A549 (cell line): Measurements from ENCODE around the gene ZNF91. TPM values are rescaled to one million over a fixed set of nuclear protein-coding genes. Genes with fewer than 3 reads are reported as not detected.

Experiments
- ATAC-seq, 2 experiments: fragments of 200-7000 bp in 1 of 2; fragments of >200 bp in 1 of 2; cut with Nextera tagmentation in 1 of 2; cut with Tn5 transposase in 1 of 2; 3 replicates each; pipeline versions ENCODE4 v1.8.0 to v1.9.1; 2018 to 2020; ENCODE audit warnings: mild to moderate bottlenecking in 1 of 2, moderate library complexity in 1 of 2
- CTCF ChIA-PET: fragments of 300-600 bp; sonication (Branson Sonifier 250); formaldehyde crosslinking; extraction: SDS; loops from one replicate; lab custom pipeline; 2021; ENCODE audit warnings: antibody characterized with exemption, inconsistent platforms; lab: Yijun Ruan, JAX
- POLR2A ChIA-PET: fragments of 350-600 bp; formaldehyde crosslinking; extraction: SDS; loops from one replicate; lab custom pipeline; 2021; ENCODE audit warnings: antibody characterized with exemption, inconsistent platforms; lab: Yijun Ruan, JAX
- DNase-seq, 2 experiments: peaks; one replicate each; pipeline versions ENCODE4 v3.0.0 to v3.0.0-alpha.2; 2011 to 2016; ENCODE audit warnings: low read depth in 1 of 2, low spot score in 1 of 2
- FAIRE-seq: peaks from 2 replicates; lab custom pipeline; 2011; peaks lifted over from hg19 to GRCh38; lab: Jason Lieb, UNC
- H3K27ac ChIP-seq, 2 experiments: fragments of >200 bp; sonication (Bioruptor Twin); formaldehyde crosslinking; 3 replicates each; pipeline ENCODE4 v1.5.1; 2016 to 2017
- H3K4me1 ChIP-seq: fragments of >200 bp; sonication (Bioruptor Twin); formaldehyde crosslinking; 3 replicates; pipeline ENCODE4 v1.6.1; 2016
- H3K4me2 ChIP-seq: fragments of >200 bp; sonication (Bioruptor Twin); formaldehyde crosslinking; 3 replicates; pipeline ENCODE4 v1.6.1; 2016
- H3K4me3 ChIP-seq: fragments of >200 bp; sonication (Bioruptor Twin); formaldehyde crosslinking; 3 replicates; pipeline ENCODE4 v1.5.1; 2016
- H3K9me3 ChIP-seq: fragments of >200 bp; sonication (Bioruptor Twin); formaldehyde crosslinking; 3 replicates; pipeline ENCODE4 v1.6.1; 2016
- CEBPB ChIP-seq, 2 experiments: fragments of >200 bp in 1 of 2; sonication (Bioruptor Twin) in 1 of 2; formaldehyde crosslinking in 1 of 2; IDR thresholded peaks; 2 replicates each; pipeline ENCODE4 v1.6.1; 2012 to 2016
- CHD2 ChIP-seq: fragments of 150-350 bp; IDR thresholded peaks from 2 replicates; pipeline ENCODE4 v1.6.1; 2014; ENCODE audit warnings: low read length; ENCODE audit not compliant: partially characterized antibody
- EHF ChIP-seq: fragments of 250-450 bp; sonication (Bioruptor Pico); IDR thresholded peaks from 2 replicates; pipeline ENCODE4 v1.5.0; 2020; ENCODE audit warnings: mild to moderate bottlenecking
- EHMT2 ChIP-seq: fragments of 200-600 bp; sonication (generic); IDR thresholded peaks from 2 replicates; pipeline ENCODE4 v1.6.1; 2016; ENCODE audit warnings: antibody characterized with exemption, low read depth, mild to moderate bottlenecking, moderate library complexity
- ESRRA ChIP-seq: fragments of 150-350 bp; IDR thresholded peaks from 2 replicates; pipeline ENCODE4 v1.6.1; 2014; ENCODE audit warnings: mild to moderate bottlenecking, low read length, borderline replicate concordance
- FOSL2 ChIP-seq, 2 experiments: fragments of 450-650 bp in 1 of 2; fragments of >200 bp in 1 of 2; sonication (Bioruptor Twin) in 1 of 2; formaldehyde crosslinking; IDR thresholded peaks; 2 replicates each; pipeline versions ENCODE4 v1.5.0 to v1.6.1; 2016 to 2020; ENCODE audit warnings: mild to moderate bottlenecking in 1 of 2, moderate library complexity in 1 of 2
- FOXS1 ChIP-seq: fragments of 250-450 bp; sonication (Bioruptor Pico); IDR thresholded peaks from 2 replicates; pipeline ENCODE4 v1.5.0; 2020; ENCODE audit warnings: mild to moderate bottlenecking, moderate library complexity
- GATA3 ChIP-seq: IDR thresholded peaks from 2 replicates; pipeline ENCODE4 v1.6.1; 2012; ENCODE audit warnings: borderline replicate concordance
- HOXA7 ChIP-seq: fragments of 250-450 bp; sonication (Bioruptor Pico); IDR thresholded peaks from 2 replicates; pipeline ENCODE4 v1.5.0; 2020; ENCODE audit warnings: mild to moderate bottlenecking, moderate library complexity
- MAFK ChIP-seq: fragments of 450-650 bp; IDR thresholded peaks from 2 replicates; pipeline ENCODE4 v1.6.1; 2014; ENCODE audit not compliant: partially characterized antibody
- MAX ChIP-seq: IDR thresholded peaks from 2 replicates; pipeline ENCODE4 v1.6.1; 2012
- MYC ChIP-seq: IDR thresholded peaks from 2 replicates; pipeline ENCODE4 v1.6.1; 2012; ENCODE audit warnings: mild to moderate bottlenecking, inconsistent platforms, low read length, improper control_type of control experiment, borderline replicate concordance
- NFE2L2 ChIP-seq: fragments of 150-350 bp; conservative IDR thresholded peaks from 2 replicates; pipeline ENCODE4 v1.6.1; 2014; ENCODE audit warnings: low read length
- NR3C1 ChIP-seq: fragments of >200 bp; sonication (Bioruptor Twin); formaldehyde crosslinking; IDR thresholded peaks from 3 replicates; pipeline ENCODE4 v1.6.1; 2017
- RAD21 ChIP-seq, 2 experiments: fragments of >200 bp in 1 of 2; sonication (Bioruptor Twin) in 1 of 2; formaldehyde crosslinking in 1 of 2; IDR thresholded peaks in 1 of 2; conservative IDR thresholded peaks in 1 of 2; 2 replicates in 1 of 2; 3 replicates in 1 of 2; pipeline ENCODE4 v1.6.1; 2012 to 2018; ENCODE audit warnings: inconsistent platforms in 1 of 2
- RCOR1 ChIP-seq: fragments of 150-350 bp; IDR thresholded peaks from 2 replicates; pipeline ENCODE4 v1.6.1; 2014; ENCODE audit warnings: antibody characterized with exemption, low read length, low read depth
- REST ChIP-seq: fragments of 200-600 bp; sonication (generic); IDR thresholded peaks from 2 replicates; pipeline ENCODE4 v1.6.1; 2016; ENCODE audit warnings: antibody characterized with exemption, mild to moderate bottlenecking, moderate library complexity
- SMC3 ChIP-seq: fragments of >200 bp; sonication (Bioruptor Twin); formaldehyde crosslinking; IDR thresholded peaks from 3 replicates; pipeline ENCODE4 v1.6.1; 2018; ENCODE audit warnings: inconsistent platforms
- USF2 ChIP-seq: fragments of 450-650 bp; IDR thresholded peaks from 2 replicates; pipeline ENCODE4 v1.6.1; 2014; ENCODE audit warnings: antibody characterized with exemption
- ZC3H11A ChIP-seq: fragments of 450-650 bp; IDR thresholded peaks from 2 replicates; pipeline ENCODE4 v1.6.1; 2014; ENCODE audit warnings: antibody characterized with exemption, mild to moderate bottlenecking
- ZNF302 ChIP-seq: fragments of 250-450 bp; sonication (Bioruptor Pico); IDR thresholded peaks from 2 replicates; pipeline ENCODE4 v1.9.0; 2021; ENCODE audit warnings: inconsistent platforms, mild to moderate bottlenecking, moderate library complexity
- WGBS: methylation state at CpG from one replicate; pipeline ENCODE4 v1.1.6; 2017; ENCODE audit errors: missing lambda C conversion rate; 5-methylcytosine and 5-hydroxymethylcytosine counted together
- polyA plus RNA-seq, 4 experiments: library from polyadenylated mRNA; depleted of rRNA in 3 of 4; stranded (reverse); fragments of >200 nt; fragmentation: RNase III in 1 of 4; extraction: RNeasy Plus Mini Kit Qiagen cat#74134 plus additional on column Dnase treatment in 1 of 4; gene quantifications; 2 replicates in 3 of 4; 3 replicates in 1 of 4; pipeline ENCODE4 v1.2.3, GENCODE V29; 2011 to 2017
- TF ChIP-seq, protein P1 (sequence below): fragments of 150-350 bp; IDR thresholded peaks from 2 replicates; pipeline ENCODE4 v1.6.1; 2014; ENCODE audit warnings: low read depth, mild to moderate bottlenecking, low read length

ZNF91 gene
- polyA plus RNA-seq, 2 of the 4 experiments (the other 2 are of a cell fraction): 0.17 to 0.76 TPM

DNA sequence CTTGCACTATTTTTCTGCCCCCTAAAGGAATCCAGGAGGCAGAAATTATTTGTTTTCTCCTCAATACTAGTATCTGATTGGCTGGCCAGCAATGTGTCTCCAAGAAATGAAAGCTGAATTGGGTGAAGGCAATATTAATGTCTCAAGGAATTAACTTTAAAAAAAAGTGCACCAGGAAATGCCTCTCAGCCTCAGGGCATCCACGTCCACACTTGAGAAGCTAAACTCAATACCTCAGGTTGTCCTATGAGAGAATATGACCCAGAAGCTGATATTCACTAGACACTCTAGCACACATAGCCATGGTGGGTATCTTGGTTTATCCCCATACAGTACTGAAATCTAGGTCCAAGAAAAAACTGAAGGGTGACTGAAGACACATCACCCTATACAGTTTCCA, 2.1 kb downstream of the ZNF91 start:
- CTCF ChIA-PET: no interaction called here
- FAIRE-seq (no peak), ATAC-seq (no peak)

DNA sequence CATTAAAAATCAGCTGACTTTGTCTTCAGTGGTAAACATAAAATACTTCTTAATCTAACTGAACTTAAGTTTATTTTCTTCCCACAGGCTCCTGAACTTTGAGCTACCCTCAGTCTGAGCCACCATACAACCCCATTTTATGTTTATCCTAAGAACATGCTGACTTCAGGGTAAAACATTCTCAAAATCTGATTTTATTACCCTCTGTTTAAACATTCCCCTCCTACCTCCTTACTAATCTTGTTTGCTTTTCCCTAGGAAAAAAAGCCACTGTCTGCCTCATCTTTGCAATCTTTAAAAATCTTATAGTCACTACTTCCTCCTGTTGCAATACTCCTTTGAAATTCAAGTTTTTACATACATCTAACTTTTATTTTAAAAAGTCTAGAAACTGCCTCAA, 4.0 kb downstream of the ZNF91 start:
- Histone ChIP-seq H3K4me2 (no peak overlapping the region), H3K4me1 (no peaks in the 10 kb centered on the region), H3K9me3 (peaks cover 39% of the 10 kb centered on the region), H3K4me3 (no peak overlapping the region), H3K27ac (no peak overlapping the region)
- no peak for DNase-seq
- no peak for ATAC-seq
- TF ChIP-seq MAFK: no peak
- no peak for TF ChIP-seq SMC3
- TF ChIP-seq RAD21 (conservative IDR thresholded peaks at IDR 0.05 in 1 of 2, IDR thresholded peaks at IDR 0.05 in 1 of 2): no peak
- TF ChIP-seq RCOR1: no peak
- no peak for TF ChIP-seq FOSL2 (IDR thresholded peaks at IDR 0.05)
- no peak for TF ChIP-seq FOSL2 (CRISPR knock-in tag; IDR thresholded peaks at IDR 0.05)
- no peak for TF ChIP-seq USF2
- no peak for TF ChIP-seq MAX
- TF ChIP-seq FOXS1 (CRISPR knock-in tag): no peak
- TF ChIP-seq HOXA7 (CRISPR knock-in tag): no peak
- TF ChIP-seq EHF: no peak
- TF ChIP-seq ESRRA: no peak
- no peak for TF ChIP-seq CEBPB (IDR thresholded peaks at IDR 0.05)
- no peak for TF ChIP-seq ZNF302
- TF ChIP-seq NFE2L2: no peak
- TF ChIP-seq EHMT2: no peak
- no peak for TF ChIP-seq CHD2
- no peak for FAIRE-seq
- POLR2A ChIA-PET: no interaction called here
- CTCF ChIA-PET: interaction anchor here (0.9 kb wide), 1 partner anchor 58 kb away, joined by 3 read pairs; no protein-coding TSS in a partner anchor

More for the DNA sequence above, 2.1 kb downstream of the ZNF91 start:
- WGBS: 14% methylated on average over 1 of the region's 1 CpG
- DNase-seq: no peak
- H3K4me2 ChIP-seq: no peak overlapping the region
- peaks cover 51% of the 10 kb centered on the region for H3K9me3 ChIP-seq
- H3K27ac ChIP-seq: no peak overlapping the region
- TF ChIP-seq MYC (no peak), ZNF302 (no peak), REST (no peak)
- POLR2A ChIA-PET: no interaction called here
- no peak overlapping the region for H3K4me3 ChIP-seq
- H3K4me1 ChIP-seq: no peaks in the 10 kb centered on the region

- DNase-seq (no peak), ATAC-seq (no peak), FAIRE-seq (no peak)
- ChIA-PET CTCF (no interaction called here), POLR2A (no interaction called here)
- H3K9me3 ChIP-seq: peaks cover 48% of the 10 kb centered on the region
- no peaks in the 10 kb centered on the region for H3K4me1 ChIP-seq
- H3K4me2 ChIP-seq: no peak overlapping the region
- WGBS: 9% methylated on average over 4 of the region's 4 CpGs
- H3K27ac ChIP-seq: no peak overlapping the region
- no peak overlapping the region for H3K4me3 ChIP-seq
- TF ChIP-seq ZC3H11A (no peak), RAD21 (conservative IDR thresholded peaks at IDR 0.05 in 1 of 2, IDR thresholded peaks at IDR 0.05 in 1 of 2) (no peak), REST (no peak), GATA3 (no peak), FOSL2 (IDR thresholded peaks at IDR 0.05) (no peak), FOSL2 (CRISPR knock-in tag; IDR thresholded peaks at IDR 0.05) (no peak), NR3C1 (no peak)
- TF ChIP-seq, protein P1, sequence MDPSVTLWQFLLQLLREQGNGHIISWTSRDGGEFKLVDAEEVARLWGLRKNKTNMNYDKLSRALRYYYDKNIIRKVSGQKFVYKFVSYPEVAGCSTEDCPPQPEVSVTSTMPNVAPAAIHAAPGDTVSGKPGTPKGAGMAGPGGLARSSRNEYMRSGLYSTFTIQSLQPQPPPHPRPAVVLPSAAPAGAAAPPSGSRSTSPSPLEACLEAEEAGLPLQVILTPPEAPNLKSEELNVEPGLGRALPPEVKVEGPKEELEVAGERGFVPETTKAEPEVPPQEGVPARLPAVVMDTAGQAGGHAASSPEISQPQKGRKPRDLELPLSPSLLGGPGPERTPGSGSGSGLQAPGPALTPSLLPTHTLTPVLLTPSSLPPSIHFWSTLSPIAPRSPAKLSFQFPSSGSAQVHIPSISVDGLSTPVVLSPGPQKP: no peak
Measured at GRCh38 chr19:23385404-23385803, 9.9 kb downstream of the ZNF91 start.
